HCT116 (cell line): ENCODE data around the gene TRERF1. TPM values are rescaled to one million over a fixed set of nuclear protein-coding genes. Genes with fewer than 3 reads are reported as not detected.

ENCODE experiments used
- ATAC-seq: fragments of 200-7000 bp; cut with Tn5 transposase; 2 replicates; pipeline ENCODE4 v1.9.1; 2020; ENCODE audit warnings: mild to moderate bottlenecking, moderate library complexity
- BruUV-seq: library from RNA; stranded (reverse); fragments of 400-500 nt; replicated peaks from 2 replicates; lab custom pipeline; 2021; lab: Mats Ljungman, UMichigan
- CTCF ChIA-PET: fragments of 300-600 bp; sonication (Branson Sonifier 250); formaldehyde crosslinking; loops from one replicate; lab custom pipeline; 2021; ENCODE audit warnings: antibody characterized with exemption; lab: Charles Lee
- POLR2A ChIA-PET: fragments of 300-600, 350-600 bp; sonication (Branson Sonifier 250); formaldehyde crosslinking; loops from one replicate; lab custom pipeline; 2021; ENCODE audit warnings: antibody characterized with exemption; lab: Charles Lee
- RAD21 ChIA-PET, 2 experiments: fragments of 300-600 bp; sonication (Branson Sonifier 250); formaldehyde crosslinking; loops; one replicate each; lab custom pipeline; 2023; ENCODE audit warnings: low total read pairs in 2 of 2; ENCODE audit not compliant: uncharacterized antibody in 2 of 2, unreplicated experiment in 2 of 2, low non-redundant PET in 1 of 2; lab: Charles Lee
- DNase-seq: peaks from one replicate; pipeline ENCODE4 v3.0.0-alpha.2; 2010; ENCODE audit warnings: low read depth, low spot score
- H2AFZ ChIP-seq: fragments of 200-600 bp; shearing (Covaris generic), sonication (generic); 2 replicates; pipeline ENCODE4 v1.6.1; 2017; ENCODE audit warnings: low read depth, mixed run types, mixed read lengths, antibody characterized with exemption, low read length; ENCODE audit not compliant: poor library complexity, severe bottlenecking
- H3K27ac ChIP-seq: 2 replicates; pipeline ENCODE4 v1.5.1; 2012; ENCODE audit warnings: low read depth, low read length
- H3K27me3 ChIP-seq: fragments of 200-600 bp; sonication (generic); 2 replicates; pipeline ENCODE4 v1.6.1; 2016; ENCODE audit warnings: mixed run types, low read length, mixed read lengths; ENCODE audit not compliant: insufficient read depth
- H3K36me3 ChIP-seq, 2 experiments: fragments of 200-500 bp in 1 of 2; fragments of 200-600 bp in 1 of 2; sonication (Bioruptor generic) in 1 of 2; sonication (generic) in 1 of 2; 2 replicates each; pipeline versions ENCODE4 v1.5.1 to v1.6.1; 2014 to 2016; ENCODE audit warnings: low read length in 2 of 2, inconsistent platforms in 1 of 2, mixed read lengths in 1 of 2, mixed run types in 1 of 2; ENCODE audit not compliant: insufficient read depth in 2 of 2, control insufficient read depth in 1 of 2
- H3K4me1 ChIP-seq, 2 experiments: fragments of 200-600 bp in 1 of 2; sonication (generic) in 1 of 2; 2 replicates each; pipeline versions ENCODE4 v1.5.1 to v1.6.1; 2012 to 2017; ENCODE audit warnings: low read length in 2 of 2, inconsistent platforms in 1 of 2, mild to moderate bottlenecking in 1 of 2, mixed read lengths in 1 of 2, mixed run types in 1 of 2, moderate library complexity in 1 of 2; ENCODE audit not compliant: insufficient read depth in 2 of 2, control insufficient read depth in 1 of 2
- H3K4me2 ChIP-seq: fragments of 200-600 bp; sonication (generic); 2 replicates; pipeline ENCODE4 v1.6.1; 2017; ENCODE audit warnings: mixed run types, low read length, mixed read lengths
- H3K4me3 ChIP-seq, 2 experiments: fragments of 200-600 bp in 1 of 2; sonication (generic) in 1 of 2; replicated peaks in 1 of 2; 2 replicates each; pipeline ENCODE4 v1.5.1; 2011 to 2016; ENCODE audit warnings: low read length in 2 of 2, control low read depth in 1 of 2, low read depth in 1 of 2, mild to moderate bottlenecking in 1 of 2, mixed read lengths in 1 of 2, mixed run types in 1 of 2
- H3K79me2 ChIP-seq: fragments of 200-600 bp; sonication (generic); 2 replicates; pipeline ENCODE4 v1.6.1; 2017; ENCODE audit warnings: mild to moderate bottlenecking, mixed run types, low read length, moderate library complexity, mixed read lengths; ENCODE audit not compliant: insufficient read depth
- H3K9ac ChIP-seq: fragments of 200-600 bp; sonication (generic); 2 replicates; pipeline ENCODE4 v1.6.1; 2016; ENCODE audit warnings: low read length, mixed read lengths
- H3K9me2 ChIP-seq: fragments of 200-600 bp; sonication (generic), shearing (Covaris generic); 2 replicates; pipeline ENCODE4 v1.6.1; 2017; ENCODE audit warnings: mixed run types, mild to moderate bottlenecking, moderate library complexity; ENCODE audit not compliant: insufficient read depth
- H3K9me3 ChIP-seq, 2 experiments: fragments of 200-500 bp in 1 of 2; fragments of 200-600 bp in 1 of 2; sonication (Bioruptor generic) in 1 of 2; sonication (generic) in 1 of 2; 2 replicates each; pipeline ENCODE4 v1.6.1; 2014 to 2017; ENCODE audit warnings: low read length in 2 of 2, mixed read lengths in 2 of 2, inconsistent platforms in 1 of 2, low read depth in 1 of 2, mild to moderate bottlenecking in 1 of 2, mixed run types in 1 of 2, moderate library complexity in 1 of 2; ENCODE audit not compliant: control insufficient read depth in 1 of 2, insufficient read depth in 1 of 2
- H4K20me1 ChIP-seq: fragments of 200-600 bp; sonication (generic), shearing (Covaris generic); 2 replicates; pipeline ENCODE4 v1.6.1; 2017; ENCODE audit warnings: mixed run types, mild to moderate bottlenecking, moderate library complexity; ENCODE audit not compliant: insufficient read depth
- CBX3 ChIP-seq: IDR thresholded peaks from 2 replicates; pipeline ENCODE4 v1.6.1; 2012; ENCODE audit warnings: low read depth
- CEBPB ChIP-seq: IDR thresholded peaks from 2 replicates; pipeline ENCODE4 v1.6.1; 2012; ENCODE audit warnings: low read depth
- CTCF ChIP-seq, 3 experiments: fragments of 200-600 bp in 1 of 3; sonication (generic) in 1 of 3; IDR thresholded peaks in 2 of 3; conservative IDR thresholded peaks in 1 of 3; 2 replicates each; pipeline ENCODE4 v1.5.1; 2012 to 2017; ENCODE audit warnings: low read depth in 2 of 3, low read length in 2 of 3, antibody characterized with exemption in 1 of 3, borderline replicate concordance in 1 of 3, control low read depth in 1 of 3, mild to moderate bottlenecking in 1 of 3, mixed read lengths in 1 of 3, mixed run types in 1 of 3, moderate library complexity in 1 of 3; ENCODE audit not compliant: insufficient read depth in 1 of 3
- ELF1 ChIP-seq: IDR thresholded peaks from 2 replicates; pipeline ENCODE4 v1.6.1; 2012; ENCODE audit warnings: low read depth, borderline replicate concordance
- EZH2phosphoT487 ChIP-seq: fragments of 200-600 bp; IDR thresholded peaks from 2 replicates; pipeline ENCODE4 v1.6.1; 2018; ENCODE audit warnings: antibody characterized with exemption, borderline replicate concordance
- FOSL1 ChIP-seq: IDR thresholded peaks from 2 replicates; pipeline ENCODE4 v1.6.1; 2012; ENCODE audit warnings: low read depth
- JUND ChIP-seq: IDR thresholded peaks from 2 replicates; pipeline ENCODE4 v1.6.1; 2012
- MAX ChIP-seq: IDR thresholded peaks from 2 replicates; pipeline ENCODE4 v1.6.1; 2012
- POLR2A ChIP-seq: IDR thresholded peaks from 2 replicates; pipeline ENCODE4 v1.7.0; 2011; ENCODE audit warnings: borderline replicate concordance; ENCODE audit not compliant: insufficient read depth, insufficient read length; ENCODE audit errors: extremely low read depth
- POLR2AphosphoS5 ChIP-seq: IDR thresholded peaks from 2 replicates; pipeline ENCODE4 v1.6.1; 2011; ENCODE audit warnings: mild to moderate bottlenecking, low read depth, low read length, moderate library complexity
- RAD21 ChIP-seq: IDR thresholded peaks from 2 replicates; pipeline ENCODE4 v1.6.1; 2012; ENCODE audit warnings: low read depth, mild to moderate bottlenecking
- REST ChIP-seq: IDR thresholded peaks from 2 replicates; pipeline ENCODE4 v1.6.1; 2012; ENCODE audit warnings: low read depth
- SIN3A ChIP-seq: IDR thresholded peaks from 2 replicates; pipeline ENCODE4 v1.6.1; 2012; ENCODE audit warnings: low read depth
- SP1 ChIP-seq: IDR thresholded peaks from 2 replicates; pipeline ENCODE4 v1.6.1; 2012; ENCODE audit warnings: low read depth
- SRF ChIP-seq: IDR thresholded peaks from 2 replicates; pipeline ENCODE4 v1.6.1; 2012; ENCODE audit warnings: low read depth
- YY1 ChIP-seq: IDR thresholded peaks from 2 replicates; pipeline ENCODE4 v1.6.1; 2011; ENCODE audit warnings: low read length, low read depth, moderate library complexity, mild to moderate bottlenecking; ENCODE audit not compliant: insufficient replicate concordance; ENCODE audit errors: extremely low read depth
- ZFX ChIP-seq: fragments of 450-650 bp; IDR thresholded peaks from 2 replicates; pipeline ENCODE4 v1.6.1; 2017
- ZNF274 ChIP-seq: fragments of 200-500 bp; sonication (Bioruptor generic); IDR thresholded peaks from 2 replicates; pipeline ENCODE4 v1.6.1; 2014; ENCODE audit warnings: mild to moderate bottlenecking, low read depth, low read length, inconsistent platforms
- intact Hi-C: fragments of 100-400 bp; cut with micrococcal nuclease; formaldehyde crosslinking; loops from 2 replicates; pipeline ENCODE4 v1.10.0; 2022
- total RNA-seq: library from RNA; stranded (reverse); gene quantifications from one replicate; pipeline ENCODE4 v1.2.1, GENCODE V29; 2021; ENCODE audit not compliant: unreplicated experiment
- TF ChIP-seq, protein P1 (sequence below): IDR thresholded peaks from 2 replicates; pipeline ENCODE4 v1.6.1; 2011; ENCODE audit warnings: mild to moderate bottlenecking, low read length, moderate library complexity; ENCODE audit not compliant: insufficient replicate concordance; ENCODE audit errors: extremely low read depth
- TF ChIP-seq, protein P2 (sequence below): IDR thresholded peaks from 2 replicates; pipeline ENCODE4 v1.6.1; 2012

Gene TRERF1
- total RNA-seq, 1 experiment from 2014 or later, result 12.4 TPM

- TF ChIP-seq ELF1 (no peak), ZNF274 (no peak), POLR2A (no peak), REST (no peak), FOSL1 (no peak), MAX (no peak), YY1 (no peak), SRF (no peak), CTCF (IDR thresholded peaks at IDR 0.05 in 2 of 3, conservative IDR thresholded peaks at IDR 0.05 in 1 of 3; ENCODE audit: borderline replicate concordance in 1 of 3, insufficient read depth in 1 of 3, low read depth in 2 of 3, low read length in 2 of 3) (no peak), ZFX (no peak), POLR2AphosphoS5 (no peak), CBX3 (no peak), RAD21 (no peak), SP1 (no peak), CEBPB (no peak), JUND (no peak), SIN3A (no peak), EZH2phosphoT487 (no peak)
- TF ChIP-seq, protein P1, sequence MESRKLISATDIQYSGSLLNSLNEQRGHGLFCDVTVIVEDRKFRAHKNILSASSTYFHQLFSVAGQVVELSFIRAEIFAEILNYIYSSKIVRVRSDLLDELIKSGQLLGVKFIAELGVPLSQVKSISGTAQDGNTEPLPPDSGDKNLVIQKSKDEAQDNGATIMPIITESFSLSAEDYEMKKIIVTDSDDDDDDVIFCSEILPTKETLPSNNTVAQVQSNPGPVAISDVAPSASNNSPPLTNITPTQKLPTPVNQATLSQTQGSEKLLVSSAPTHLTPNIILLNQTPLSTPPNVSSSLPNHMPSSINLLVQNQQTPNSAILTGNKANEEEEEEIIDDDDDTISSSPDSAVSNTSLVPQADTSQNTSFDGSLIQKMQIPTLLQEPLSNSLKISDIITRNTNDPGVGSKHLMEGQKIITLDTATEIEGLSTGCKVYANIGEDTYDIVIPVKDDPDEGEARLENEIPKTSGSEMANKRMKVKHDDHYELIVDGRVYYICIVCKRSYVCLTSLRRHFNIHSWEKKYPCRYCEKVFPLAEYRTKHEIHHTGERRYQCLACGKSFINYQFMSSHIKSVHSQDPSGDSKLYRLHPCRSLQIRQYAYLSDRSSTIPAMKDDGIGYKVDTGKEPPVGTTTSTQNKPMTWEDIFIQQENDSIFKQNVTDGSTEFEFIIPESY, result no peak
- TF ChIP-seq, protein P2, sequence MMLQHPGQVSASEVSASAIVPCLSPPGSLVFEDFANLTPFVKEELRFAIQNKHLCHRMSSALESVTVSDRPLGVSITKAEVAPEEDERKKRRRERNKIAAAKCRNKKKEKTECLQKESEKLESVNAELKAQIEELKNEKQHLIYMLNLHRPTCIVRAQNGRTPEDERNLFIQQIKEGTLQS, result no peak
- TF ChIP-seq, all 23 proteins: peak for 0
- H3K4me2 ChIP-seq, result peak overlapping the region; percentile 68
- H4K20me1 ChIP-seq, result no peaks in the 10 kb centered on the region
- BruUV-seq, result no TSS peak
- no peak overlapping the region for H2AFZ ChIP-seq
- H3K36me3 ChIP-seq, result no peaks in the 10 kb centered on the region
- H3K79me2 ChIP-seq, result no peaks in the 10 kb centered on the region
- H3K27ac ChIP-seq, result no peak overlapping the region
- ATAC-seq (no peak), DNase-seq (no peak)
- no peaks in the 10 kb centered on the region for H3K9me3 ChIP-seq
- intact Hi-C loops, result no loop called here
- H3K4me3 ChIP-seq, result no peak overlapping the region
- no peaks in the 10 kb centered on the region for H3K9me2 ChIP-seq
- H3K9ac ChIP-seq, result no peak overlapping the region
- no peaks in the 10 kb centered on the region for H3K27me3 ChIP-seq
- ChIA-PET POLR2A (no interaction called here), CTCF (interaction anchor here (1.7 kb wide), 1 partner anchor 207 kb away, joined by 4 read pairs; no protein-coding TSS in a partner anchor), RAD21 (no interaction called here)
- H3K4me1 ChIP-seq, result peaks cover 30 to 34% of the 10 kb centered on the region in 2 experiments
Observed at GRCh38 chr6:42340511-42340910, 111.2 kb downstream of the TRERF1 start.
